H7 (cell line): ENCODE measurements around the gene NCF4. TPM values are rescaled to one million over a fixed set of nuclear protein-coding genes. Genes with fewer than 3 reads are reported as not detected.
A peak's percentile ranks its signal among the peaks of the same experiment; 100 is the strongest.

Experiments
- DNase-seq: peaks from one replicate; pipeline ENCODE4 v3.0.0; 2012
- H3K27me3 ChIP-seq: 2 replicates; pipeline ENCODE4 v1.6.0; 2011; ENCODE audit warnings: mild to moderate bottlenecking, low read length; ENCODE audit not compliant: control insufficient read depth, insufficient read depth
- H3K36me3 ChIP-seq: replicated peaks from 2 replicates; pipeline ENCODE4 v1.5.1; 2011; ENCODE audit warnings: low read length; ENCODE audit not compliant: control insufficient read depth, insufficient read depth
- H3K4me3 ChIP-seq: 2 replicates; pipeline ENCODE4 v1.5.1; 2011; ENCODE audit warnings: low read depth, mild to moderate bottlenecking, control low read depth, low read length, moderate library complexity; ENCODE audit not compliant: insufficient read depth
- total RNA-seq: library from RNA; depleted of rRNA; stranded (reverse); fragments of >200 nt; shearing (Covaris generic); gene quantifications from 2 replicates; pipeline ENCODE4 v1.2.3, GENCODE V29; 2014

The NCF4 gene
- total RNA-seq, 1 experiment from 2014 or later, result not detected

GRCh38 chr22:36904260-36904880, 43.6 kb downstream of the NCF4 start:
- DNase-seq, result no peak
- Histone ChIP-seq H3K36me3 (no peaks in the 10 kb centered on the region), H3K27me3 (no peaks in the 10 kb centered on the region), H3K4me3 (no peak overlapping the region)

- Histone ChIP-seq H3K27me3 (0 out of 2 replicates have a peak, but pooled peaks cover 3% of the 10 kb centered on the region), H3K36me3 (no peaks in the 10 kb centered on the region), H3K4me3 (no peak overlapping the region)
- no peak for DNase-seq
Measured at GRCh38 chr22:36907253-36908195, 46.7 kb downstream of the NCF4 start.

DNA sequence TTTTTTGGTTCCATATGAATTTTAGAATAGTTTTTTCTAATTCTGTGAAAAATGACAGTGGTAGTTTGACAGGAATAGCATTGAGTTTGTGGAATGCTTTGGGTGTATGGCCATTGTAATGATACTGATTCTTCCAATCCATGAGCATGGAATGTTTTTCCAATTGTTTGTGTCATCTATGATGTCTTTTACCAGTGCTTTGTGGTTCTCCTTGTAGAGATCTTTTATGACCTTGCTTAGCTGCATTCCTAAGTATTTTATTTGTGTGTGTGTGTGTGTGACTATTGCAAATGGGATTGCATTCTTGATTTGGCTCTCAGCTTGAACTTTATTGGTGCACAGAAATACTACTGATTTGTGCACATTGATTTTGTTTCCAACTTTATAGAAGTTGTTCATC, 49.7 kb downstream of the NCF4 start:
- no peak overlapping the region for H3K4me3 ChIP-seq
- no peaks in the 10 kb centered on the region for H3K36me3 ChIP-seq
- H3K27me3 ChIP-seq, result peaks cover 11% of the 10 kb centered on the region
- DNase-seq, result no peak

- Histone ChIP-seq H3K27me3 (peaks cover 11% of the 10 kb centered on the region), H3K4me3 (no peak overlapping the region), H3K36me3 (no peaks in the 10 kb centered on the region)
- DNase-seq, result peak; percentile 64
Measured at GRCh38 chr22:36911887-36912661, 51.3 kb downstream of the NCF4 start.

GRCh38 chr22:36912694-36913426, 52.1 kb downstream of the NCF4 start:
- Histone ChIP-seq H3K27me3 (peaks cover 11% of the 10 kb centered on the region), H3K36me3 (no peaks in the 10 kb centered on the region), H3K4me3 (no peak overlapping the region)
- no peak for DNase-seq

GRCh38 chr22:36913427-36914389, 52.9 kb downstream of the NCF4 start, which contains the start of gene CSF2RB:
Gene CSF2RB (plus strand): TSS chr22:36913628. CDS start chr22:36922208, 8,580 bp downstream.
- Histone ChIP-seq H3K27me3 (peaks cover 11% of the 10 kb centered on the region), H3K4me3 (no peak within 1 kb of the TSS), H3K36me3 (no peaks in the 10 kb centered on the region)
- DNase-seq, result no peak

DNA sequence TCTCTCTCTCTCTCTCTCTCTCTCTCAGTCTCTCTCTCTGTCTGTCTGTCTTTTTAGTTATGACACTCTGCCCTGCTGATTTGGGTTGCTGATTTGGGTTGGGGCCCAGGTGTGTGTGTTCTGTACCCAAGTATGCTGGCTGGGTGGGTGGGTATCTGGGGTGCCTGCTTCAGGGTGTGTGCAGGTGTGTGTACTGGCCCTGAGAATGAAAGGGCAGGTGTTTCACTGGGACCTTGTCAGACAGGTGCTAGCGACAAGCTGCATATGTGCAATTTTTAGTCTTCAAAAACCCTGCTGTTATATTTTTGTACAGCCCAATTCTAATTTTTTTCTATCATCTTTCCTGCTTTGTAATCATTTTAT, 53.6 kb downstream of the NCF4 start:
- Histone ChIP-seq H3K36me3 (no peaks in the 10 kb centered on the region), H3K4me3 (no peak overlapping the region), H3K27me3 (peaks cover 11% of the 10 kb centered on the region)
- no peak for DNase-seq

DNA sequence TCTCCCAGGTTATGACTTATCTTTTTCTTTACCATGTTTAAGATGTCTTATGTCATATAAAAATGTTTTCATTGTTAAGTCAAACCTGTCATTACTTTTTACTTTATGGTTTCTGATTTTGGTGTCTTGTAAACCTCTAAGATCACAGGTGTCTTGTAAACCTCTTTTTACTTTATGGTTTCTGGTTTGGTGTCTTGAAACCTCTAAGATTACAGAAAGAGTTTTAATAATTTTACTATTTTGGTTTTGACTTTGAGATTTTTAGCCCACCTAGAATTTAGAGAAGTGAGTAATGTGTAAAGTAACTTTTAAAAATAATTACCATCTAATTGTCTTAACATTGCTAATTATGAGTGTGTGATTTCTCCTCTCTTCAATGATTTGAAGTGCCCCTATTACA, 55.2 kb downstream of the NCF4 start:
- Histone ChIP-seq H3K36me3 (no peaks in the 10 kb centered on the region), H3K4me3 (no peak overlapping the region), H3K27me3 (peaks cover 10% of the 10 kb centered on the region)
- no peak for DNase-seq

GRCh38 chr22:36918586-36919284, 57.9 kb downstream of the NCF4 start:
- Histone ChIP-seq H3K36me3 (no peaks in the 10 kb centered on the region), H3K27me3 (peaks cover 3% of the 10 kb centered on the region; the same call in 1 of the 2 replicates), H3K4me3 (no peak overlapping the region)
- DNase-seq, result peak; percentile 39

DNA sequence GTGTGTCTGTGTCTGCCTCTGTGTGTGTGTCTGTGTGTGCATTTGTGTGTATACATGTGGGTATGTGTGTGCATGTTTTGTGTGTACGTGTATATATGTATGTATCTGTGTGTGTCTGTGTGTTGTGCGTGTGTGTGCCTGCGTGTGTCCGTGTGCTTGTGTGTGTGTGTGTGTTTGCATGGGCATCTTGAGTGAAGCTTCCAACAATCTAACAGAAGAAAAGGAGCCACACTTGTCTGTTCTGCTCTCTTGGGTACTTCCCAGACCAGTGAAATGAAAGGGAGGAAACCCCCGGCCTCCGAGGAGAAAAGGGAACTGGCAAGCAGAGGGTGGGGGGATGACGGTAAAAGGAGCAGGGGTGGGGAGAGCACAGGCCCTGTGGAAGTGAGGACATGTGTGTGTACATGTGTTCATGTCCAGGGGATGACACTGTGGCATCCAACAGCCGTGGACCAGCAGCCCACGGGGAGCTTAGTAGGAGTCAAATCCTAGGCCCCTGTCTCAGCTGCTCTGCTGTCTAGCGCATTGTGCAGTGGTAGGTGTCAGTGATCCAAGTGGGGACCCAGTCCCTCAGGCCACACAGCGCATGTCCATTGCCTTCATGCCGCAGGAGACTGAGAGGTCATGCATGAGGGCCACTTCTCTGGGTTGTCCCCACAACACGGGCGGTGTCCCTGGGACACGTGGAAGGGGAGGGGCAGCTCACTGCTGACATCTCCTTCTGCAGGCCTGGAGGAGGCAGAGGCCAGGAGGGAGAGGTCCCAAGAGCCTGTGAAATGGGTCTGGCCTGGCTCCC, 60.7 kb downstream of the NCF4 start:
- DNase-seq, result no peak
- H3K36me3 ChIP-seq, result no peaks in the 10 kb centered on the region
- H3K4me3 ChIP-seq, result no peak overlapping the region
- H3K27me3 ChIP-seq, result no peaks in the 10 kb centered on the region

DNA sequence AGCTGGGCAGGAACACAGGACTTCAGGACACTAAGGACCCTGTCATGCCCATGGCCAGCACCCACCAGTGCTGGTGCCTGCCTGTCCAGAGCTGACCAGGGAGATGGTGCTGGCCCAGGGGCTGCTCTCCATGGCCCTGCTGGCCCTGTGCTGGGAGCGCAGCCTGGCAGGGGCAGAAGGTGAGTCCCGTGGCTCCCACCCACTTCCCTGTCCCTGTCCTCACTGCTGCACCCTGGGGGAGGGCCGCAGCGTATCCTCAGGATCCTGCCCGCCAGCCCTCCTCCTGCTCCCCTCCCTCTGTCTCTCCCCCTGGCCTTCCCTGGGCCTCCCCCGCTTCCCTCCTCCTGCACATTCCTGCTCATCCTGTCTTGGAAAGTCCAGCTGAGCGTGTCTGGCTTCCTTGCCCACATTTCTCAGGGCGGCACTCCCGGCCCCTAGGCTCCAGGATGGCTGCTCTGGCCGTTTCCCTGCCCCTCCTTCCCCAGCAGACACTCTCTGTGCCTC, 61.4 kb downstream of the NCF4 start:
- no peaks in the 10 kb centered on the region for H3K27me3 ChIP-seq
- peak; percentile 86 for DNase-seq
- H3K36me3 ChIP-seq, result no peaks in the 10 kb centered on the region
- H3K4me3 ChIP-seq, result no peak overlapping the region

GRCh38 chr22:36922711-36923110, 61.9 kb downstream of the NCF4 start:
- Histone ChIP-seq H3K27me3 (no peaks in the 10 kb centered on the region), H3K36me3 (no peaks in the 10 kb centered on the region), H3K4me3 (no peak overlapping the region)
- DNase-seq, result peak; percentile 54
